Tibial nerve (tissue), 4 donors: ENCODE results near the gene GABRG3. TPM values are rescaled to one million over a fixed set of nuclear protein-coding genes. Genes with fewer than 3 reads are reported as not detected.
"Not testable (repeated sequence)": the region's sequence is repeated elsewhere in the genome, so short reads cannot be mapped to it uniquely, and the experiment has no call there.

ENCODE experiments used
- DNase-seq, 2 donors: peaks; one replicate each; pipeline ENCODE4 v3.0.0-alpha.2; 2019; ENCODE audit warnings: low spot score in 2 of 2
- H3K27ac ChIP-seq, 4 donors: fragments of 200-600 bp; sonication (generic) in 3 of 4; one replicate each; pipeline ENCODE4 v1.5.1; 2017 to 2019; ENCODE audit warnings: mild to moderate bottlenecking in 1 of 4
- H3K27me3 ChIP-seq, 2 donors: fragments of 200-600 bp; sonication (generic) in 1 of 2; one replicate each; pipeline versions ENCODE4 v1.5.1 to v1.6.0; 2017 to 2019
- H3K36me3 ChIP-seq, 3 donors: fragments of 200-600 bp; sonication (generic); one replicate each; pipeline ENCODE4 v1.5.1; 2018 to 2019
- H3K4me1 ChIP-seq, 4 donors: fragments of 200-600 bp; sonication (generic) in 3 of 4; one replicate each; pipeline ENCODE4 v1.5.1; 2017 to 2019
- H3K4me3 ChIP-seq, 4 donors: fragments of 200-600 bp; sonication (generic) in 3 of 4; one replicate each; pipeline ENCODE4 v1.5.1; 2017 to 2019; ENCODE audit warnings: mild to moderate bottlenecking in 1 of 4, moderate library complexity in 1 of 4
- H3K9me3 ChIP-seq, 4 donors: fragments of 200-600 bp; sonication (generic) in 3 of 4; one replicate each; pipeline ENCODE4 v1.5.1; 2017 to 2019
- CTCF ChIP-seq, 5 experiments: fragments of 200-600 bp in 3 of 5; fragments of 450-650 bp in 2 of 5; sonication (generic) in 3 of 5; IDR thresholded peaks; one replicate each; pipeline ENCODE4 v1.5.1; 2016 to 2019; ENCODE audit warnings: antibody characterized with exemption in 5 of 5, mild to moderate bottlenecking in 3 of 5, moderate library complexity in 2 of 5
- EP300 ChIP-seq, 2 donors: sonication (generic); formaldehyde crosslinking; IDR thresholded peaks; one replicate each; pipeline ENCODE4 v1.6.1; 2017; ENCODE audit warnings: antibody characterized with exemption in 2 of 2, mild to moderate bottlenecking in 1 of 2
- POLR2A ChIP-seq, 2 donors: fragments of 450-650 bp; IDR thresholded peaks; one replicate each; pipeline ENCODE4 v1.6.1; 2017; ENCODE audit warnings: antibody characterized with exemption in 2 of 2, mild to moderate bottlenecking in 2 of 2, moderate library complexity in 2 of 2
- WGBS, 2 donors: methylation state at CpG; one replicate each; pipeline ENCODE4 v1.1.5; 2018; 5-methylcytosine and 5-hydroxymethylcytosine counted together
- total RNA-seq, 4 donors: library from RNA; depleted of rRNA; stranded (reverse); fragments of >200 nt; gene quantifications; one replicate each; pipeline ENCODE4 v1.1.0, GENCODE V29; 2016

Gene GABRG3
- total RNA-seq, 4 donors from 2014 or later: not detected

- TF ChIP-seq CTCF (IDR thresholded peaks at IDR 0.05): no peak
- TF ChIP-seq EP300 (IDR thresholded peaks at IDR 0.05): no peak
- TF ChIP-seq POLR2A (IDR thresholded peaks at IDR 0.05): no peak
- H3K36me3 ChIP-seq: no peaks in the 10 kb centered on the region
- H3K4me1 ChIP-seq: no peaks in the 10 kb centered on the region
- H3K9me3 ChIP-seq: peaks cover 0 to 1% (median 0%) of the 10 kb centered on the region in 4 donors
- DNase-seq: no peak
- H3K27ac ChIP-seq: no peak overlapping the region
- no peak overlapping the region for H3K4me3 ChIP-seq
- 78 to 80% methylated on average over 7 of the region's 7 CpGs for WGBS, 2 donors
- H3K27me3 ChIP-seq: no peaks in the 10 kb centered on the region
Observed at GRCh38 chr15:27360316-27360715, 389.3 kb downstream of the GABRG3 start.

- DNase-seq: no peak
- TF ChIP-seq CTCF (IDR thresholded peaks at IDR 0.05): no peak
- no peak for TF ChIP-seq POLR2A (IDR thresholded peaks at IDR 0.05)
- no peak for TF ChIP-seq EP300 (IDR thresholded peaks at IDR 0.05)
- H3K27me3 ChIP-seq: no peaks in the 10 kb centered on the region
Observed at GRCh38 chr15:27361438-27361837, 390.5 kb downstream of the GABRG3 start.

GRCh38 chr15:27365456-27365855 is 394.5 kb downstream of the GABRG3 start:
- WGBS, 2 donors: 79 to 87% methylated on average over 2 of the region's 2 CpGs
- Histone ChIP-seq H3K36me3 (no peaks in the 10 kb centered on the region), H3K4me3 (no peak overlapping the region), H3K27me3 (no peaks in the 10 kb centered on the region), H3K4me1 (no peaks in the 10 kb centered on the region), H3K27ac (no peak overlapping the region), H3K9me3 (no peaks in the 10 kb centered on the region)
- TF ChIP-seq CTCF (IDR thresholded peaks at IDR 0.05) (no peak), POLR2A (IDR thresholded peaks at IDR 0.05) (no peak), EP300 (IDR thresholded peaks at IDR 0.05) (no peak)
- DNase-seq: no peak

More at GRCh38 chr15:27361438-27361837, 390.5 kb downstream of the GABRG3 start:
- Histone ChIP-seq H3K36me3 (no peaks in the 10 kb centered on the region), H3K27ac (no peak overlapping the region), H3K4me3 (no peak overlapping the region), H3K9me3 (no peaks in the 10 kb centered on the region), H3K4me1 (no peaks in the 10 kb centered on the region)
- whole genome bisulfite sequencing, 2 donors: 68 to 69% methylated on average over 5 of the region's 5 CpGs

- DNase-seq, H3K36me3 ChIP-seq, H3K27ac ChIP-seq, H3K4me3 ChIP-seq, H3K9me3 ChIP-seq, H3K27me3 ChIP-seq, H3K4me1 ChIP-seq: not testable (repeated sequence)
- 84 to 89% methylated on average over 2 of the region's 2 CpGs for WGBS, 2 donors
Observed at GRCh38 chr15:27377391-27377790, 406.4 kb downstream of the GABRG3 start.

- Histone ChIP-seq H3K4me1 (no peaks in the 10 kb centered on the region), H3K27ac (no peak overlapping the region), H3K9me3 (no peaks in the 10 kb centered on the region), H3K36me3 (no peaks in the 10 kb centered on the region), H3K27me3 (no peaks in the 10 kb centered on the region), H3K4me3 (no peak overlapping the region)
- 39 to 49% methylated on average over 8 of the region's 8 CpGs for WGBS, 2 donors
- DNase-seq: no peak
- TF ChIP-seq POLR2A (IDR thresholded peaks at IDR 0.05): no peak
- no peak for TF ChIP-seq CTCF (IDR thresholded peaks at IDR 0.05)
- TF ChIP-seq EP300 (IDR thresholded peaks at IDR 0.05): no peak
Observed at GRCh38 chr15:27382361-27383025, 411.5 kb downstream of the GABRG3 start.
